Measurements from ENCODE around the gene ADAMTS7. TPM values are rescaled to one million over a fixed set of nuclear protein-coding genes. Genes with fewer than 3 reads are reported as not detected.
A peak's percentile ranks its signal among the peaks of the same experiment; 100 is the strongest.
"Not testable (repeated sequence)": the region's sequence is repeated elsewhere in the genome, so short reads cannot be mapped to it uniquely, and the experiment has no call there.

ADAMTS7 gene
- polyA plus RNA-seq, 4 donors: 21.3 to 38.1 (median 28.8) TPM

- no peak for DNase-seq (ENCODE audit: low read depth in 4 of 4, low spot score in 3 of 4)
Measured at GRCh38 chr15:78732634-78733033, 78.6 kb downstream of the ADAMTS7 start.

- DNase-seq (ENCODE audit: low read depth in 4 of 4, low spot score in 3 of 4): no peak
Measured at GRCh38 chr15:78730955-78731354, 80.3 kb downstream of the ADAMTS7 start.

- DNase-seq (ENCODE audit: low read depth in 4 of 4, low spot score in 3 of 4): not testable (repeated sequence)
Measured at GRCh38 chr15:78728427-78728826, 82.8 kb downstream of the ADAMTS7 start.

- DNase-seq (ENCODE audit: low read depth in 4 of 4, low spot score in 3 of 4): no peak
Measured at GRCh38 chr15:78727561-78727960, 83.7 kb downstream of the ADAMTS7 start.

- DNase-seq (ENCODE audit: low read depth in 4 of 4, low spot score in 3 of 4): no peak
Measured at GRCh38 chr15:78726870-78727551, 84.3 kb downstream of the ADAMTS7 start.

- DNase-seq (ENCODE audit: low read depth in 4 of 4, low spot score in 3 of 4): not testable (repeated sequence)
Measured at GRCh38 chr15:78719819-78720450, 91.3 kb downstream of the ADAMTS7 start.

GRCh38 chr15:78718837-78719236 lies 92.4 kb downstream of the ADAMTS7 start:
- no peak for DNase-seq (ENCODE audit: low read depth in 4 of 4, low spot score in 3 of 4)

- DNase-seq (ENCODE audit: low read depth in 4 of 4, low spot score in 3 of 4): no peak
Measured at GRCh38 chr15:78717956-78718656, 93.2 kb downstream of the ADAMTS7 start.

GRCh38 chr15:78716651-78717050 lies 94.6 kb downstream of the ADAMTS7 start:
- DNase-seq (ENCODE audit: low read depth in 4 of 4, low spot score in 3 of 4): no peak

GRCh38 chr15:78715930-78716329 lies 95.3 kb downstream of the ADAMTS7 start:
- DNase-seq (ENCODE audit: low read depth in 4 of 4, low spot score in 3 of 4): no peak

- DNase-seq (ENCODE audit: low read depth in 4 of 4, low spot score in 3 of 4): no peak
Measured at GRCh38 chr15:78715434-78715833, 95.8 kb downstream of the ADAMTS7 start.

- no peak for DNase-seq (ENCODE audit: low read depth in 4 of 4, low spot score in 3 of 4)
Measured at GRCh38 chr15:78714890-78715289, 96.4 kb downstream of the ADAMTS7 start.

GRCh38 chr15:78712797-78713515 lies 98.3 kb downstream of the ADAMTS7 start:
- DNase-seq (ENCODE audit: low read depth in 4 of 4, low spot score in 3 of 4): no peak

GRCh38 chr15:78711638-78712037 lies 99.6 kb downstream of the ADAMTS7 start:
- DNase-seq (ENCODE audit: low read depth in 4 of 4, low spot score in 3 of 4): no peak

GRCh38 chr15:78709263-78709882 lies 101.9 kb downstream of the ADAMTS7 start:
- peak in 3 of 4 donors; percentile 16 to 39 (median 36) for DNase-seq (ENCODE audit: low read depth in 4 of 4, low spot score in 3 of 4)

Other genes starting within 250 kb of the ADAMTS7 start
- 10 to 100 TPM in 1 of 4 donors, 1 to 10 TPM in 3; 5.3 to 11.3 (median 5.6) TPM for gene CHRNA5, start 245.9 kb downstream of the ADAMTS7 start, polyA plus RNA-seq (ENCODE audit: insufficient read length in 4 of 4)
- gene CHRNA3, start 190.5 kb downstream of the ADAMTS7 start, polyA plus RNA-seq (ENCODE audit: insufficient read length in 4 of 4): 1 to 10 TPM in 3 of 4 donors, under 1 TPM in 1; 0.89 to 1.5 (median 1.5) TPM
- gene CHRNB4, start 170.3 kb downstream of the ADAMTS7 start, polyA plus RNA-seq (ENCODE audit: insufficient read length in 4 of 4): 1 to 10 TPM; 2.0 to 3.1 (median 2.9) TPM
- gene MORF4L1, start 61.4 kb upstream of the ADAMTS7 start, polyA plus RNA-seq (ENCODE audit: insufficient read length in 4 of 4): 100 to 1,000 TPM; 693 to 903 (median 781) TPM
- 100 to 1,000 TPM; 128 to 211 (median 197) TPM for gene CTSH, start 133.6 kb upstream of the ADAMTS7 start, polyA plus RNA-seq (ENCODE audit: insufficient read length in 4 of 4)

Measured in left renal pelvis (tissue), 4 donors.